ENCODE results near the gene CLHC1. TPM values are rescaled to one million over a fixed set of nuclear protein-coding genes. Genes with fewer than 3 reads are reported as not detected.
"Not testable (repeated sequence)": the region's sequence is repeated elsewhere in the genome, so short reads cannot be mapped to it uniquely, and the experiment has no call there.

Gene CLHC1
- total and polyA plus RNA-seq, 4 donors, result 3.3 to 17.7 (median 11.6) TPM

GRCh38 chr2:55228226-55228563 lies 3.9 kb downstream of the CLHC1 start:
- no peak overlapping the region for H3K4me3 ChIP-seq (ENCODE audit: low read length in 2 of 2)
- peaks cover 0 to 1% of the 10 kb centered on the region in 2 donors for H3K4me1 ChIP-seq (ENCODE audit: control insufficient read depth in 1 of 2, insufficient read depth in 2 of 2, low read length in 2 of 2)
- H3K36me3 ChIP-seq (ENCODE audit: control insufficient read depth in 1 of 2, insufficient read depth in 2 of 2, low read length in 1 of 2), result no peaks in the 10 kb centered on the region
- DNase-seq (no peak), ATAC-seq (ENCODE audit: low FRiP score) (no peak)
- H3K27me3 ChIP-seq (ENCODE audit: control insufficient read depth in 1 of 2, insufficient read depth in 2 of 2, low read length in 1 of 2), result no peaks in the 10 kb centered on the region
- intact Hi-C loops (cut with DNase I), result no loop called here
- H3K9me3 ChIP-seq (ENCODE audit: control insufficient read depth, low read length), result no peaks in the 10 kb centered on the region
- no peak overlapping the region for H3K27ac ChIP-seq (ENCODE audit: low read depth in 1 of 2, low read length in 2 of 2)

GRCh38 chr2:55227437-55228225 lies 4.5 kb downstream of the CLHC1 start:
- 84 to 85% methylated on average over 7 of the region's 7 CpGs for WGBS, 2 donors
- intact Hi-C loops (cut with DNase I); DNase-seq; H3K27ac ChIP-seq (ENCODE audit: low read depth in 1 of 2, low read length in 2 of 2); H3K9me3 ChIP-seq (ENCODE audit: control insufficient read depth, low read length); H3K4me3 ChIP-seq (ENCODE audit: low read length in 2 of 2); H3K4me1 ChIP-seq (ENCODE audit: control insufficient read depth in 1 of 2, insufficient read depth in 2 of 2, low read length in 2 of 2); H3K27me3 ChIP-seq (ENCODE audit: control insufficient read depth in 1 of 2, insufficient read depth in 2 of 2, low read length in 1 of 2); ATAC-seq (ENCODE audit: low FRiP score); H3K36me3 ChIP-seq (ENCODE audit: control insufficient read depth in 1 of 2, insufficient read depth in 2 of 2, low read length in 1 of 2): not testable (repeated sequence)

GRCh38 chr2:55225481-55226020 lies 6.5 kb downstream of the CLHC1 start:
- no peak for ATAC-seq (ENCODE audit: low FRiP score)
- intact Hi-C loops (cut with DNase I), result no loop called here
- no peaks in the 10 kb centered on the region for H3K36me3 ChIP-seq (ENCODE audit: control insufficient read depth in 1 of 2, insufficient read depth in 2 of 2, low read length in 1 of 2)

GRCh38 chr2:55224761-55225261 lies 7.3 kb downstream of the CLHC1 start:
- Histone ChIP-seq H3K9me3 (ENCODE audit: control insufficient read depth, low read length) (no peaks in the 10 kb centered on the region), H3K4me3 (ENCODE audit: low read length in 2 of 2) (no peak overlapping the region), H3K36me3 (ENCODE audit: control insufficient read depth in 1 of 2, insufficient read depth in 2 of 2, low read length in 1 of 2) (no peaks in the 10 kb centered on the region), H3K4me1 (ENCODE audit: control insufficient read depth in 1 of 2, insufficient read depth in 2 of 2, low read length in 2 of 2) (no peaks in the 10 kb centered on the region), H3K27me3 (ENCODE audit: control insufficient read depth in 1 of 2, insufficient read depth in 2 of 2, low read length in 1 of 2) (no peaks in the 10 kb centered on the region), H3K27ac (ENCODE audit: low read depth in 1 of 2, low read length in 2 of 2) (no peak overlapping the region)
- DNase-seq (no peak), ATAC-seq (ENCODE audit: low FRiP score) (peak; percentile 39)
- 59 to 66% methylated on average over 19 of the region's 19 CpGs for WGBS, 2 donors
- intact Hi-C loops (cut with DNase I), result no loop called here

More at GRCh38 chr2:55225481-55226020, 6.5 kb downstream of the CLHC1 start:
- no peaks in the 10 kb centered on the region for H3K27me3 ChIP-seq (ENCODE audit: control insufficient read depth in 1 of 2, insufficient read depth in 2 of 2, low read length in 1 of 2)
- H3K9me3 ChIP-seq (ENCODE audit: control insufficient read depth, low read length), result no peaks in the 10 kb centered on the region
- WGBS, 2 donors, result 82 to 86% methylated on average over 19 of the region's 19 CpGs
- no peak overlapping the region for H3K27ac ChIP-seq (ENCODE audit: low read depth in 1 of 2, low read length in 2 of 2)
- H3K4me1 ChIP-seq (ENCODE audit: control insufficient read depth in 1 of 2, insufficient read depth in 2 of 2, low read length in 2 of 2), result peaks cover 0 to 1% of the 10 kb centered on the region in 2 donors
- H3K4me3 ChIP-seq (ENCODE audit: low read length in 2 of 2), result no peak overlapping the region
- DNase-seq, result no peak

GRCh38 chr2:55223958-55224760 lies 7.9 kb downstream of the CLHC1 start:
- no peak overlapping the region for H3K4me3 ChIP-seq (ENCODE audit: low read length in 2 of 2)
- DNase-seq (peak in 1 of 2 donors; percentile 47), ATAC-seq (ENCODE audit: low FRiP score) (peak; percentile 23)
- WGBS, 2 donors, result 90% methylated on average over 25 of the region's 25 CpGs
- intact Hi-C loops (cut with DNase I), result no loop called here
- no peaks in the 10 kb centered on the region for H3K4me1 ChIP-seq (ENCODE audit: control insufficient read depth in 1 of 2, insufficient read depth in 2 of 2, low read length in 2 of 2)
- no peak overlapping the region for H3K27ac ChIP-seq (ENCODE audit: low read depth in 1 of 2, low read length in 2 of 2)
- no peaks in the 10 kb centered on the region for H3K36me3 ChIP-seq (ENCODE audit: control insufficient read depth in 1 of 2, insufficient read depth in 2 of 2, low read length in 1 of 2)
- no peaks in the 10 kb centered on the region for H3K9me3 ChIP-seq (ENCODE audit: control insufficient read depth, low read length)
- H3K27me3 ChIP-seq (ENCODE audit: control insufficient read depth in 1 of 2, insufficient read depth in 2 of 2, low read length in 1 of 2), result no peaks in the 10 kb centered on the region

- H3K27me3 ChIP-seq (ENCODE audit: control insufficient read depth in 1 of 2, insufficient read depth in 2 of 2, low read length in 1 of 2), result no peaks in the 10 kb centered on the region
- intact Hi-C loops (cut with DNase I), result no loop called here
- ATAC-seq (ENCODE audit: low FRiP score) (no peak), DNase-seq (no peak)
- H3K4me3 ChIP-seq (ENCODE audit: low read length in 2 of 2), result no peak overlapping the region
- no peaks in the 10 kb centered on the region for H3K9me3 ChIP-seq (ENCODE audit: control insufficient read depth, low read length)
- H3K4me1 ChIP-seq (ENCODE audit: control insufficient read depth in 1 of 2, insufficient read depth in 2 of 2, low read length in 2 of 2), result no peaks in the 10 kb centered on the region
- no peaks in the 10 kb centered on the region for H3K36me3 ChIP-seq (ENCODE audit: control insufficient read depth in 1 of 2, insufficient read depth in 2 of 2, low read length in 1 of 2)
- no peak overlapping the region for H3K27ac ChIP-seq (ENCODE audit: low read depth in 1 of 2, low read length in 2 of 2)
These were observed 18.3 kb downstream of the CLHC1 start for GRCh38 chr2:55213822-55214221.

GRCh38 chr2:55204950-55205349 lies 27.1 kb downstream of the CLHC1 start:
- ATAC-seq (ENCODE audit: low FRiP score) (no peak), DNase-seq (no peak)
- Histone ChIP-seq H3K36me3 (ENCODE audit: control insufficient read depth in 1 of 2, insufficient read depth in 2 of 2, low read length in 1 of 2) (no peaks in the 10 kb centered on the region), H3K27ac (ENCODE audit: low read depth in 1 of 2, low read length in 2 of 2) (no peak overlapping the region), H3K4me3 (ENCODE audit: low read length in 2 of 2) (no peak overlapping the region), H3K27me3 (ENCODE audit: control insufficient read depth in 1 of 2, insufficient read depth in 2 of 2, low read length in 1 of 2) (no peaks in the 10 kb centered on the region), H3K4me1 (ENCODE audit: control insufficient read depth in 1 of 2, insufficient read depth in 2 of 2, low read length in 2 of 2) (no peaks in the 10 kb centered on the region), H3K9me3 (ENCODE audit: control insufficient read depth, low read length) (no peaks in the 10 kb centered on the region)
- intact Hi-C loops (cut with DNase I), result no loop called here
- WGBS, 2 donors, result 96 to 97% methylated on average over 2 of the region's 2 CpGs

- no peak overlapping the region for H3K4me3 ChIP-seq (ENCODE audit: low read length in 2 of 2)
- H3K36me3 ChIP-seq (ENCODE audit: control insufficient read depth in 1 of 2, insufficient read depth in 2 of 2, low read length in 1 of 2), result no peaks in the 10 kb centered on the region
- WGBS, 2 donors, result 96 to 100% methylated on average over 3 of the region's 3 CpGs
- DNase-seq, result no peak
- no peak overlapping the region for H3K27ac ChIP-seq (ENCODE audit: low read depth in 1 of 2, low read length in 2 of 2)
- ATAC-seq (ENCODE audit: low FRiP score), result no peak
- no peaks in the 10 kb centered on the region for H3K4me1 ChIP-seq (ENCODE audit: control insufficient read depth in 1 of 2, insufficient read depth in 2 of 2, low read length in 2 of 2)
- intact Hi-C loops (cut with DNase I), result no loop called here
- no peaks in the 10 kb centered on the region for H3K9me3 ChIP-seq (ENCODE audit: control insufficient read depth, low read length)
- no peaks in the 10 kb centered on the region for H3K27me3 ChIP-seq (ENCODE audit: control insufficient read depth in 1 of 2, insufficient read depth in 2 of 2, low read length in 1 of 2)
These were observed 27.6 kb downstream of the CLHC1 start for GRCh38 chr2:55204536-55204935.

All from aorta (tissue), 5 donors.